ES-I3 (cell line): Measurements from ENCODE around the gene OLFML2B.

Source experiments
- H3K36me3 ChIP-seq: 2 replicates; pipeline ENCODE4 v1.6.1; 2013; ENCODE audit warnings: mild to moderate bottlenecking, low read length, control low read depth, moderate library complexity; ENCODE audit not compliant: insufficient read depth
- H3K4me1 ChIP-seq: 2 replicates; pipeline ENCODE4 v1.6.1; 2013; ENCODE audit warnings: mild to moderate bottlenecking, control low read depth, low read length; ENCODE audit not compliant: insufficient read depth
- H3K9ac ChIP-seq: 2 replicates; pipeline ENCODE4 v1.6.1; 2013; ENCODE audit warnings: low read depth, mild to moderate bottlenecking, low read length, moderate library complexity
- H3K9me3 ChIP-seq: 2 replicates; pipeline ENCODE4 v1.6.1; 2013; ENCODE audit warnings: mild to moderate bottlenecking, low read length, moderate library complexity; ENCODE audit not compliant: control insufficient read depth, insufficient read depth

Gene OLFML2B

DNA sequence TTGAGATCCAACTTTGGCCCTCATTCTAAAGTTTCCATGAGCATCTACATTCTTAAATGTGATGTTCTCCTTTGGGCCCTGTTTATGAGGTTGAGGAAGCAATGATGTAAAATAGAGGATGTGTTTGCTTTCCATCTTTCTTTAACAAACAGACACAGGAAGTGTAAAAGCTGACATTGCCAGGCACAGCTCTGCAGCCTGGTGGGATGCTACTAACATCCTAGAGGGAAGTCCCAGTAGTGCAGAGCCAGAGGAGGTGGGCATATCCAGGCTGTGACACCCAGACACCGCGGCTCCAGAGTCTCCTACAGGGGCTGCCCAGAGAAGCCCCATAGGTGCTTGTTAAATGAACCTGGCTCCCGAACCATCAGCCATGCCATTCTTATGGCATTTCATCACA is 16.2 kb downstream of the OLFML2B start:
- Histone ChIP-seq H3K9me3 (no peaks in the 10 kb centered on the region), H3K4me1 (peaks cover 8% of the 10 kb centered on the region; the same call in 1 of the 2 replicates), H3K9ac (no peak overlapping the region), H3K36me3 (no peaks in the 10 kb centered on the region)

DNA sequence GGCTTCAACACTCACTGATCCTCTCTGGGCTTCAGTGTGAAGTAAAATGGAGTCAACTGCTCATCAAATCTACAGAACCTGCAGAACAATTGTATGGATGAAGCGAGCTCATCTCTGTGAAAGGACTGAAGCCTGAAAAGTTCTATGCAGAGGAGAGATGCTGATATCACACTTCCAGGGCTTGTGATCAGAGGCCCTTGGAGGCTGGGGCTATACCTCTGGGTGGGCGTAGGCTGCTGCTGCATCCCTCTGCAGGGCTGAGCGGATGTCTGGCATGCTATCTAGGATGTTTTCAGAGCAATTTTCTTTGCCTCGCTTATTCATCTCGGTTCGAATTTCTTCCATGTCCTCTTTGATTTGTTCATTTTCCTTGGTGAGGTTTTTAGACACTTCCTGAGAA is 17.6 kb downstream of the OLFML2B start:
- Histone ChIP-seq H3K9ac (no peak overlapping the region), H3K36me3 (no peaks in the 10 kb centered on the region), H3K9me3 (no peaks in the 10 kb centered on the region), H3K4me1 (peaks cover 8% of the 10 kb centered on the region; the same call in 1 of the 2 replicates)

DNA sequence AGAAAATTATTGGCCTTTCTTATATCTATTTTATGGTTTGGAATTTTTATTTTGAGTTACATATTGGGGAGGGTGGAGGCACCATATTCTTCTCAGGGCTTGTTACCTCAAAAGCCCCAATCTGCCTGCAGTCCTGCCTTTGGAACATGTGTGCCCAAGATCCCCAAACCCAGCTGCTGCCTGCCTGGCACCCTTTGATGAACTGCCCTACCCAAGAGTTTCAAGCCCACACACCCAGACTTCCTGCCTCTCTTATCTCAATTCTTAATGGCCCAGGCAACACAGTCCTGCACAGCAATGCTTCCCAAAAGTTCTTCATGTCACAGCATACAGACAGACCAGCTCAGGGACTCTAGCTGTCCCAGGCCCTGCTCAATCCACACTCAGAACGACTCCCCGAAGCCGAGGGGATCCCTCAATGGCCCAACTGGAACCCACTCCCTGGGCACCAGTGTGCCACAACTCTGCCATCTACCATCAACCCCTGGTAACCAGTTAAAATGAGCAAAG is 19.2 kb downstream of the OLFML2B start:
- Histone ChIP-seq H3K36me3 (no peaks in the 10 kb centered on the region), H3K9ac (no peak overlapping the region), H3K9me3 (no peaks in the 10 kb centered on the region), H3K4me1 (peaks cover 8% of the 10 kb centered on the region; the same call in 1 of the 2 replicates)

DNA sequence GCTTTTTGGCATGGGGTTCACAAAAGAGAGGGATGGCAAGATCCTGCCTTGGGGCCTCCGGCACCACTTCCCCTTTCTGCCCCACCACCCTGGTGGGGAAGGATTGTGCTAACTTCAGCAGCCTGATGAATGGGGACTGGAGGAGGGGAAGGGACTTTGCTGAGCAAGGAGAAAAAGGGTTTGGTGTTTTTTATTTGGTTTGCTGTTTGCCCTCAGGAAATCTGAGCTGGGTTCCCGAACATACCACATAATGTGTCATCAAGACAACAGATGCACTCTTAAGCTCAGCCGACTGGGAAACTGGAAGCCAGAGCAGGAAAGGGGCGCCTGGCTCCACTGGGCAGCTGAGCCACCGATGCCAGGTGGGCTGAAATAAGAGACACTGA is 19.8 kb downstream of the OLFML2B start:
- H3K4me1 ChIP-seq = peaks cover 8% of the 10 kb centered on the region; the same call in 1 of the 2 replicates
- no peak overlapping the region for H3K9ac ChIP-seq
- no peaks in the 10 kb centered on the region for H3K9me3 ChIP-seq
- no peaks in the 10 kb centered on the region for H3K36me3 ChIP-seq

DNA sequence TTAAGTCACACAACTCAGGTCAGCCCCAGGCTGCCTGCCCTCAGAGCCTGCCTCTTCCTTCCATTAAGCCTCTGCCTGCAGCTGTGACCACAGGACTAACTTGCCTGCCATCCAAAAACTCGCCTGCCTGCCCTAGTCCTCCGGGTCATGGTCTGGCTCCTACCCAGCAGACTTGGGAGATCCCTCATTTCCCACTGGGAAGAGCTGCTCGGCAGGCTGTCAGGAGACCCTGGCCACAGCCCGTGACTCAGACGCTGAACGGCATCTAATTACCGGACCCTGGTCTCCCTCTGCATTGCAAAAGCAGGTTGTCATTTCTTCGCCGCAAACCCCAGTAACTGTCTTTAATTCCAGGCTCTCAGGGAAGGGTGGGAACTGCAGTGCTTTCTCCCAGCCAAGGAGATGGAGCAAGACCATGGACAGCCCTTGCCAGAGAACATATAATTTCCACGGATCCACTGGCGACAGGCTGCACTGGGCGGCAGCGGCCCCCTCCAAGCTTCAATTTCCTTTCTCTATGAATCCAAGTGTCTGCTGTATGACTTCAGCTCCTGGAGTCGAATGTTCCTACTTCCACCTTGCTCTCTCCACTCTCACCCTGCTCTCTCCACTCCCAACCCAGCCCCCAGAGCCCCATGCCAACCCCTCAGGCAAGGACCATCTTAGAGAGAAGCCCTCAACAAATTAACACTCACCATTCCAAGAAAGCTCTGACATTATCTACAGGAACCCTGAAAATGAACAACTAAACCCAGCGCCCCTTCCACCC is 20.4 kb downstream of the OLFML2B start:
- peaks cover 8% of the 10 kb centered on the region; the same call in 1 of the 2 replicates for H3K4me1 ChIP-seq
- no peaks in the 10 kb centered on the region for H3K9me3 ChIP-seq
- no peak overlapping the region for H3K9ac ChIP-seq
- no peaks in the 10 kb centered on the region for H3K36me3 ChIP-seq

DNA sequence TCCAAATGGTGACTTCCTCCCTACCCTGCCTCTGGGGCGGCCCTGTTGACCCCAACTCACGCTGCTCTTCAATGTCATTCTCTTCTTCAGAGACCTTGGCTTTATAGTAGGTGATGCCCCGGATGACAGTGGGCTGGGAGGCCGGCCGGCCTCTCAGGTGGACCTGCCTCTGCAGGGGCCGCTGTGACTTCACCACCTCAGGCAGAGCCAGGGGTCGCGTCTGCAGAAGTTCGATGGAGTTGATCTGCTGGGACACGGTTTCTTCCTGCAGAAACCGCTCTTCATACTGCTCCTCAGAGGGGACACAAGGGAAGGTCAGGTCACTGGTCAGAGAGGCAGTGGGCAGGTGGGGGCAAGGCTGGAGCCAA is 23.6 kb downstream of the OLFML2B start:
- Histone ChIP-seq H3K9ac (no peak overlapping the region), H3K9me3 (no peaks in the 10 kb centered on the region), H3K36me3 (no peaks in the 10 kb centered on the region), H3K4me1 (peaks cover 8% of the 10 kb centered on the region; the same call in 1 of the 2 replicates)

DNA sequence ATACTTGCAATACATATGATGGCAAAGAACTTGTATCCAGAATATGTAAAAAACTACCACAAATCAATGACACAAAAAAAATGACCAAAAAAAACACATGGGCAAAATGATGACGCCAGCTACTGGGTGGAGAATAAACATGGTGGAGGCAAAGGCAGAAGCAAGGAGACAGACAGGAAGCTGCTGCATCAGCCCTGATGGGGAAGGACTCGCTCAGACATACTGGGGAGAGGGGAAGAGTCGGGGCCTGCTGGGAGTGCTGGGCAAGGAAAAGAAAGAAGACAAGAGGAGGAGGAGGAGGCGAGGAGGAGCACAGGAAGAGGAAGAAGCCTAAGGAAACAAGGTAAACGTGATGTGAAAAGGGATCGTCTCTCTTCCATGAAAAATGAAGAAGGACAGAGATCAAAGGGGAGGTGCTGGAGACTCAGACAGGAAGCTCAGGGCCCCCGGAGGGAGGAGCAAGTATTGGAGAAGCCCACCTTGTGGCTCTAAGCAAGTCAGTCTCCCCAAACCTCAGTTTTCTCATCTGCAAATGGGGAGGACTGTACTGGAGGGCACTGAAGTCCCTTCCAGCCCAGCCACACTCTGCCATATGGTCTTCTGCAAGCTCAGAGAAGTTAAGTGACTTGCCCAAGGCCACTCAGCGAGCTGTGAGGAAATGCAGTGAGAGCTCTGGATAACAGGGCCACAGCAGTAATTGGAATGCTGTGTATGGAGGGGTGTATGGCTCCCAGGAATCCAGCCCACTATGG is 24.2 kb downstream of the OLFML2B start:
- no peaks in the 10 kb centered on the region for H3K9me3 ChIP-seq
- peaks cover 8% of the 10 kb centered on the region; the same call in 1 of the 2 replicates for H3K4me1 ChIP-seq
- H3K9ac ChIP-seq = no peak overlapping the region
- H3K36me3 ChIP-seq = no peaks in the 10 kb centered on the region

DNA sequence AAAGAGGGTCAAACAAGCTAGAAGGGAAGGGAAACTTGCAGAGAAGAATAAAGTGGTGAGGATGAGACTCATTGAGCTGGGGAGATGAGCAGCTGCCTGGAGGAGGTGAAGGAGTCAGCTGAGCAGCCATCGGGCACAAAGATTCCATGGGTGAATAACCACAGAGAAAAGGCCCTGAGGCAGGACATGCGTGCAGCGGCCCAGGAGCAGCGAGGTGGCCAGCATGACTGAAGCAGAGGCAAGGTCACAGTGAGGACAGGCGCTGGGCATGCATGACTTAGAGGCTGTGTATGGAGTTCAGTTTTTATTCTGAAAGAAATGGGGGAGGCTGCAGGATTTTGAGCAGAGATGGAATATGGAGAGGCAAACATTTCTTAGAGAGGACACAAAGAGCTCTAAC is 24.9 kb downstream of the OLFML2B start:
- H3K4me1 ChIP-seq = peaks cover 8% of the 10 kb centered on the region; the same call in 1 of the 2 replicates
- no peak overlapping the region for H3K9ac ChIP-seq
- no peaks in the 10 kb centered on the region for H3K36me3 ChIP-seq
- no peaks in the 10 kb centered on the region for H3K9me3 ChIP-seq

DNA sequence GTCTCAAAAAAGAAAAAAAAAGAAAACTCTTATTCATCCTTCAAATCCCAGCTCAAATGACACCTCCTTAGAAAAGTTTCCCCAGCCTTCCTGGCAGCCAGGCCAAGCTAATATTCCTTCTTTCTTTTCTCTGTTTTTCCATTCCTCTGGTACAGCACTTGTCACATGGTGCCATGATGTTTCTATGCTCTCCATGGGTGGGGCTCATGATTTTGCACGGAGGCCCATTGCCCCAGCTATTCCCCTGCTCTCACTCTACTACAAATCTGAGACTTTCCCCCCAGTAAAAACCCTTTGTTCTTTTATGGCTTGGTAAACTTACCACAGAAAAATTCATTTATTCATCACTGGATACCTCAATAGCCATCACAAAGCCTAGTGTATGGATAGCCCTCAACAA is 26.5 kb downstream of the OLFML2B start:
- no peak overlapping the region for H3K9ac ChIP-seq
- H3K4me1 ChIP-seq = no peaks in the 10 kb centered on the region
- no peaks in the 10 kb centered on the region; the same call in 1 of the 2 replicates for H3K9me3 ChIP-seq
- H3K36me3 ChIP-seq = no peaks in the 10 kb centered on the region

DNA sequence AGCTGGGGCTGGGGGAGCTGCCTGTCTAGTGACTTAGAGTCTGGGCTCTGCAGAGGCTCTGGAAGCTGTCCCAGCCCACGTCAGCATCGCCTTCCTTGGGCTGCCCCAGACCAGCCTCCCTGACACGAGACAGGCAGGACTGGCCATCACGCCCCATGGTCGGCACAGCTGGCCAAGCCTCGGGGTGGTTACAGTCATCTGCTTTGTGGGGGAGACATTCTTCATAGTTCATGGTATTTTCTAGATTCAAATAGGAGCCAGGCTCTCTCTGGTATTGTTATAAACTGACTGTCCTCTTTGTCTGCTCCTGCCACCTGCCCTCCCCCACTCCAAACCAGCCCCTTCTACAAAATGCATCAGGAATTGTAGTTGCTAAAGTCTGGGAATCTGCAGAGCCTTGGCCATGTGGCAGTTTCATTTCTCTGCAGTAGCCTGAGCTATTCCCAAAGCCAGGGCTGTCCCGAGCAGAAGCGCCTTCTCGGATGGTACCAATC is 29.4 kb downstream of the OLFML2B start:
- Histone ChIP-seq H3K9ac (no peak overlapping the region), H3K36me3 (no peaks in the 10 kb centered on the region), H3K4me1 (no peaks in the 10 kb centered on the region), H3K9me3 (no peaks in the 10 kb centered on the region; the same call in 1 of the 2 replicates)

DNA sequence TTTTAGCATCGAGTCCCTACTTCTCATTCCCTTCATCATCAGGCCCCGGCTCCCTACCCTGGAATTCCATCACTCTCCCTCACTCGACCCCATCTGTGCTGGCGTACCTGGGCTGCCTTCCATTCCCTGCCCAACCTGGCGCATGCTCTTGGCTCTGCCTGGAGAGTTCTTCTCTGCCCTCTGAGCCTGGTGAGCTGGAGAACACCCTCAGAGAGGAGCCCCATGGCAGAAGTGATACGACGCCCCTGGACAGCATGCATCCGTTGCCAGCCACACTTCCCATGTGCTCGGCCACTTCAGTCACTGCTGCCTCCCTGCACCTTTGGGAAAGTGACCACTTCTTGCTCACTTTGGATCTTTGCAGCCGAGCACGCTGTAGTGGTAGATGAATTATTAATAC is 30.1 kb downstream of the OLFML2B start:
- H3K36me3 ChIP-seq = no peaks in the 10 kb centered on the region
- H3K9me3 ChIP-seq = no peaks in the 10 kb centered on the region; the same call in 1 of the 2 replicates
- no peak overlapping the region for H3K9ac ChIP-seq

DNA sequence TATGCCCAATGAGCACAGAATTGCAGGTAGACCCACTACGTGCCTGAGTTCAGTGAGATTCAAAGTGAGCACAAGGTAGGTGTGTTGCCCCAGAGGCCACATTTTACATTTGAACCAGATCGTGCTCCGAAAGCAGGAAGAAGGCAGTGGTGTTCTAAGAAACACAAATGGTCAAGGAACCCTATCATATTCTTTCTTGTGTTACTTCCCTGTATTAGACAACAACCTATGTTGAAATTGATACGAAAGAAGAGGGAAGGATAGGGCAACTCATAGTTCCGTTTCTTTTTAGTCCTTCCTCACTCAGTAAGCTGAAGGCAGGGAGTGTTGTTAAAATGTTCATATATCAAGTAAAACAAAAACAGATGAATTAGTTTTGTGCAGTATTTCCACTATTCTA is 33.9 kb downstream of the OLFML2B start:
- H3K9ac ChIP-seq = no peak overlapping the region
- no peaks in the 10 kb centered on the region for H3K36me3 ChIP-seq
- peaks cover 8% of the 10 kb centered on the region for H3K9me3 ChIP-seq
- H3K4me1 ChIP-seq = no peaks in the 10 kb centered on the region

More for the DNA sequence above, 30.1 kb downstream of the OLFML2B start:
- H3K4me1 ChIP-seq = no peaks in the 10 kb centered on the region

DNA sequence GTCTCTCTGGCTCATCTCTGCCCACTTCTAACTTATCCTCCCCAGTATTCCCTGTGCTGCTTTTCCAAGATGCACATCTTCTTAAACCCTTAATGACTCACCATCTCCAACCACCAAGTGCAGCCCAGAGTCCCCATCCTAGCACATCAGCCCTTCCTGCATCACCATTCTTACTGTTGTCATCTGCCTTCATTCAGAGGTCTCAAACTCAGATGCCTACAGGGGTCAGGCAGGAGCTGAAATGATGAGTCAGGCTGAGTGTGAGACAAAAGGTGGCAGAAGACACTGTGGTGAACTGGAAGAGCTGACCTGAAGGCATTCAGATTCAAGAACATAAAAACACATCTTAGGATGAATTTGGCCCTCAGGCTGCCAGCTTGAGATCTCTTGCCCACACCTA is 34.6 kb downstream of the OLFML2B start:
- peaks cover 8% of the 10 kb centered on the region for H3K9me3 ChIP-seq
- H3K9ac ChIP-seq = no peak overlapping the region
- no peaks in the 10 kb centered on the region for H3K36me3 ChIP-seq
- H3K4me1 ChIP-seq = no peaks in the 10 kb centered on the region

DNA sequence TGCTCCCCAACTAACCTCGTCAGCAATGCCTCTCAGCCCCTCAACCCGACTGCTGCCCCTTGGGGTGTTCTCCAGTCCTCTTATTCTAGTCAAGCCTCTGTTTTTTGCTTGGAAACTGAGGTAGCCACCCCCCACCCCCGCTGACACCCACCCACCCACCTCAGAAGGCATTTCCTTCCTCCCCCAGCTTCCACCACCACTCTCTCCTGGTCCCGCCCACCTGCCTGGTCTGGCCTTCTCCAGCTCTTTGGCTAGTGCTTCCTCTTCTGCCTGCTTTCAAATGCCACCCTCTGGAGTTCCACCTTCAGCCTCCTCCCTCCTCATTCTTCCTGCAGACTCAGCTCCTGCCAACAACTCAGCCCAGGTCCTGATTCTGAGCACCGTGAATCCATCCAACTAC is 35.3 kb downstream of the OLFML2B start:
- Histone ChIP-seq H3K4me1 (no peaks in the 10 kb centered on the region), H3K36me3 (no peaks in the 10 kb centered on the region)

More for the DNA sequence above, 35.3 kb downstream of the OLFML2B start:
- Histone ChIP-seq H3K9me3 (peaks cover 8% of the 10 kb centered on the region), H3K9ac (no peak overlapping the region)
